ENCODE measurements around the gene NUP133. TPM values are rescaled to one million over a fixed set of nuclear protein-coding genes. Genes with fewer than 3 reads are reported as not detected.

NUP133 gene
- total RNA-seq, 1 donor from 2014 or later: 23.4 TPM

DNA sequence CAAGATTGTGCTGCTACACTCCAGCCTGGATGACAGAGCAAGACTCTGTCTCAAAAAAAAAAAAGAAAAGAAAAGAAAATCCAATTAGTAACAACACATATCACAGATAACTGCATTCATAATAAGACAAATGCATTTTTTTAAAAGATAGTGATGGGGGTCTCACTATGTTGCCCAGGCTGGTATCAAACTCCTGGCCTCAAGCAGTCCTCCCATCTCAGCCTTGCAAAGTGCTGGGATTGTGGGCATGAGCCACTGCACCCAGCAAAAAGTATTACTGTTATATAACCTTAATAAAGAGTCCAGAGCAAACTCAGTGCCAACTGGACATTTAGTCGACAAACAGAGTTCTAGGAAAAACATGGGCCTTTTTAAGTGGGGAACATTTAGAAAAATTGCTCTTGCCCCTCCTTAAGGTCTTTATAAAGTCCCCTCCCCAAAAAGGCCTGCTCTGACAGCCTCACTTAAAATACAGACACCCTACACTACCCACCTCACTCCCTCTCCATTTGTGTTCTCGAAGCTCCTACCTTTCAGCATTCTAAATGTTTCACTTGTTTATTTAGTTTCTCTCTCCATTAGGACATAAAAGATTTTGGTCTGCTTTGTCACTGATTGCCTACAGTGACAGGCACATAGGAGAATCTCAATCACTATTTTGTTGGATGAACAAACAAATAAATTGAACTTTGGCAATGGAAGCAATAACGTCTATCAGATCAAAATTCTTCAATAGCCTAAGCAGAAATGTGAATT lies 42.8 kb upstream of the NUP133 start:
- Histone ChIP-seq H3K4me3 (ENCODE audit: low read depth, low read length) (no peak overlapping the region), H3K27me3 (ENCODE audit: control insufficient read depth, insufficient read depth, low read length) (no peaks in the 10 kb centered on the region), H3K36me3 (ENCODE audit: control insufficient read depth, insufficient read depth, low read length) (no peaks in the 10 kb centered on the region)
- TF ChIP-seq, protein P1, sequence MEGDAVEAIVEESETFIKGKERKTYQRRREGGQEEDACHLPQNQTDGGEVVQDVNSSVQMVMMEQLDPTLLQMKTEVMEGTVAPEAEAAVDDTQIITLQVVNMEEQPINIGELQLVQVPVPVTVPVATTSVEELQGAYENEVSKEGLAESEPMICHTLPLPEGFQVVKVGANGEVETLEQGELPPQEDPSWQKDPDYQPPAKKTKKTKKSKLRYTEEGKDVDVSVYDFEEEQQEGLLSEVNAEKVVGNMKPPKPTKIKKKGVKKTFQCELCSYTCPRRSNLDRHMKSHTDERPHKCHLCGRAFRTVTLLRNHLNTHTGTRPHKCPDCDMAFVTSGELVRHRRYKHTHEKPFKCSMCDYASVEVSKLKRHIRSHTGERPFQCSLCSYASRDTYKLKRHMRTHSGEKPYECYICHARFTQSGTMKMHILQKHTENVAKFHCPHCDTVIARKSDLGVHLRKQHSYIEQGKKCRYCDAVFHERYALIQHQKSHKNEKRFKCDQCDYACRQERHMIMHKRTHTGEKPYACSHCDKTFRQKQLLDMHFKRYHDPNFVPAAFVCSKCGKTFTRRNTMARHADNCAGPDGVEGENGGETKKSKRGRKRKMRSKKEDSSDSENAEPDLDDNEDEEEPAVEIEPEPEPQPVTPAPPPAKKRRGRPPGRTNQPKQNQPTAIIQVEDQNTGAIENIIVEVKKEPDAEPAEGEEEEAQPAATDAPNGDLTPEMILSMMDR (IDR thresholded peaks at IDR 0.05; ENCODE audit: insufficient read depth, low read length, severe bottlenecking): no peak
- no peak for FAIRE-seq
- no peak for DNase-seq (ENCODE audit: low read depth)

DNA sequence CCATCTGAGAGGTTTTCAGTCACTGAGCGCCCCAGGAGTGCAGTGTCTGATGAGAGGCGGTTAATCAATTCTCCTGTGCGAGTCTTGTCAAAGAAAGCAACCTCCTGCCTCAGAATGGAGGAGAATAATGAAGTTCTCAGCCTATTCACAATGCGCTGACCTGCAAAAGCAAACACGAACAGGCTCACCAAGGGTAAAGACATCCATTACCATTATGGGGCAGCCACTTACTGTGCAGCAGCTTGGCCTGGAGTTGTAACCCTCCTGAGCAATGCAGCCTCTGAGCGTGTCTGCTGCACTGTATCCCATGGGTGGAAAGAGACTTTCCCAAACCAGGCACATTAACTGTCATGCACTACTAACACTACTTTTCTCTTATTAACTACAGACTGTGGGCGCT lies 39.4 kb upstream of the NUP133 start:
- DNase-seq (ENCODE audit: low read depth) (no peak), FAIRE-seq (no peak)
- H3K36me3 ChIP-seq (ENCODE audit: control insufficient read depth, insufficient read depth, low read length): peaks cover 7% of the 10 kb centered on the region
- no peaks in the 10 kb centered on the region for H3K27me3 ChIP-seq (ENCODE audit: control insufficient read depth, insufficient read depth, low read length)
- TF ChIP-seq, protein P1 (IDR thresholded peaks at IDR 0.05; ENCODE audit: insufficient read depth, low read length, severe bottlenecking): no peak
- H3K4me3 ChIP-seq (ENCODE audit: low read depth, low read length): no peak overlapping the region

DNA sequence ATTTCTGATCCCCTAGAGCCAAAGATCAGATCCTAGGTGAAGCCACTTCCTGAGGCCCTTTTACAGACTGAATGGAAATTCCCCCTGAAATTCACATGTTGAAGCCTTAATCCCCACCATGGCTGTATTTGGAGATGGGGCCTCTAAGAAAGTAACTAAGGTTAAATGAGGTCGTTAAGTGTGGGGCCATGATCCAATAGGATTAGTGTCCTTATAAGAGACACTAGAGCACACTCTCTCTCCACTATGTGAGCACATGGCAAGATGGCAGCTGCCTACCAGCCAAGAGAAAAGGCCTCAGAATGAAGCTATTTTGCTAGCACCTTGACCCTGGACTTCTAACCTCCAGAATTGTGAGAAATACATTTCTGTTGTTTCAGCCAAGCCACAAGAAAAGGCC lies 36.4 kb upstream of the NUP133 start:
- no peak for DNase-seq (ENCODE audit: low read depth)
- no peak overlapping the region for H3K4me3 ChIP-seq (ENCODE audit: low read depth, low read length)
- TF ChIP-seq, protein P1 (IDR thresholded peaks at IDR 0.05; ENCODE audit: insufficient read depth, low read length, severe bottlenecking): no peak
- H3K27me3 ChIP-seq (ENCODE audit: control insufficient read depth, insufficient read depth, low read length): no peaks in the 10 kb centered on the region
- no peak for FAIRE-seq
- peaks cover 7% of the 10 kb centered on the region for H3K36me3 ChIP-seq (ENCODE audit: control insufficient read depth, insufficient read depth, low read length)

DNA sequence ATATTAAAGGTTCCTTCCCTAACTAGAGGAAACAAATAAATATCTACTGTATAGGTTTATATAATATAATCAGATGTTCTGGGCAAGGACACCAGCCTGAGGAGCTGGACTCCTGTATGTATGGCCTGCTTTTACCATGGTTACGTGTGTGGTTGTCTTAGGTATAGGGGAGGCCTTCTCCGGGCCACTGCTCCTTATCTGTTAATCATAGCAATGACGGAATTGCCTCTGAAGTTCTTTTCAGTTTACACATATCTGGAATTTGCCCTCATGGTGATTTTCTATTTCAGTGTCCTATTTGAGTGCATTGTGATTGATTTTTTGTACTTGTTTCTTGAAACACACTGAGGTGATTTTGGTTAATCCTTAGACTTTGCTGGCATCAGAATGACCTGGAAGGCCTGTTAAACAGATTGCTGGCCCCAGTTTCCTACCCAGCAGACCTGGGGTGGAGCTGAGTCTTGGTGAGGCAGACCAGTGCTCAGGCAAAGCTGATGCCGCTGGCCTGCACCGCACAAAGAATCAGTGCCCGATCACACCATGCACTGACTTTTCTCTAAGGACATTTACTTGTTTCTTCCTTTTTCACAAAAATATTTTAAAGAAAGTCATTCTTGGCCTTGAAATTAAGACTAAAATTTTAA lies 31.8 kb upstream of the NUP133 start:
- H3K4me3 ChIP-seq (ENCODE audit: low read depth, low read length): no peak overlapping the region
- H3K36me3 ChIP-seq (ENCODE audit: control insufficient read depth, insufficient read depth, low read length): peaks cover 10% of the 10 kb centered on the region
- H3K27me3 ChIP-seq (ENCODE audit: control insufficient read depth, insufficient read depth, low read length): no peaks in the 10 kb centered on the region
- DNase-seq (ENCODE audit: low read depth) (no peak), FAIRE-seq (no peak)
- TF ChIP-seq, protein P1 (IDR thresholded peaks at IDR 0.05; ENCODE audit: insufficient read depth, low read length, severe bottlenecking): no peak

DNA sequence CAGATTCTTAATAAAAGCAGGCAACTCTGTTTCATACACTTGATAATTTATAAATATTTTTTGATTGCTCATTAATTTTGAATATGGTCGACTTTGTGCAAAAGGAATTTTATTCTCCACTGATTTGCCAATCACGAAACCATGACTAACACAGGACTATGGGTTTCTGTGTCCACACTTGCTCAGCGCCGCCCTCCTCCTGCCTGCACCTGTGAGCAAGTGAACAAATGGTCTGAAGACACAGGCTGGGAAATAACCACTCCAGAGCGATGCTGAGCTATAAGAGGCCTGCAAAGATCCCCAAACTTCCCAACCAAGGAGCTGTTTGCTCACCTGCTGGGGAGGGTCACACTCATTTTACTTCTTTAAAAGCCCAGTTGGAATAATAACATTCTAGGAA lies 30.8 kb upstream of the NUP133 start:
- FAIRE-seq (no peak), DNase-seq (ENCODE audit: low read depth) (peak; percentile 82)
- H3K36me3 ChIP-seq (ENCODE audit: control insufficient read depth, insufficient read depth, low read length): peaks cover 7% of the 10 kb centered on the region
- H3K27me3 ChIP-seq (ENCODE audit: control insufficient read depth, insufficient read depth, low read length): no peaks in the 10 kb centered on the region
- no peak overlapping the region for H3K4me3 ChIP-seq (ENCODE audit: low read depth, low read length)
- TF ChIP-seq, protein P1 (IDR thresholded peaks at IDR 0.05; ENCODE audit: insufficient read depth, low read length, severe bottlenecking): no peak
